DND-41 (cell line): ENCODE measurements around the gene PDLIM4.

Experiments
- EZH2 ChIP-seq: IDR thresholded peaks from 3 replicates; pipeline ENCODE4 v1.6.1; 2012; ENCODE audit warnings: borderline replicate concordance, low read depth, mild to moderate bottlenecking, moderate library complexity, low read length, inconsistent platforms; ENCODE audit not compliant: severe bottlenecking
- TF ChIP-seq, protein P1 (sequence below): IDR thresholded peaks from 2 replicates; pipeline ENCODE4 v1.5.1; 2012; ENCODE audit warnings: borderline replicate concordance, low read length, moderate library complexity, mild to moderate bottlenecking; ENCODE audit not compliant: poor library complexity, severe bottlenecking; ENCODE audit errors: extremely low read depth

DNA sequence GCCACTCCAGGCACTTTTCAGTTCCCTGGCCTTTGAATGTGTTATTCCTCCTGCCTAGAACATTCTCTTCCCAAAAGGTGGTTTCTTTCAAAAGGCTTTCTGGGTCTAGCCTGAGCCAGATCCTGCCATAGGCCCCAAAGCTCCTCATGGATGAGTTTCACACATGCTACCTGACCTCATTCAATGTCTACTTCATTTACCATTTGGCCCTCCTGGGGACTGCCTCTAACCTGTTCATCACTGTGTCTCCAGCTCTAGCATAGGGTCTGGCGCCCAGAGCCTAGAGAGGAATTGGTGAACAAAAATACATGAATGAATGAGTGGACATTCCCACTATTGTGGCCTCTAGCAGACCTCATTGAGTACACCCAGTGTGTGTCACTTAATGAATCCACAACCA, 24.4 kb upstream of the PDLIM4 start:
- TF ChIP-seq, protein P1, sequence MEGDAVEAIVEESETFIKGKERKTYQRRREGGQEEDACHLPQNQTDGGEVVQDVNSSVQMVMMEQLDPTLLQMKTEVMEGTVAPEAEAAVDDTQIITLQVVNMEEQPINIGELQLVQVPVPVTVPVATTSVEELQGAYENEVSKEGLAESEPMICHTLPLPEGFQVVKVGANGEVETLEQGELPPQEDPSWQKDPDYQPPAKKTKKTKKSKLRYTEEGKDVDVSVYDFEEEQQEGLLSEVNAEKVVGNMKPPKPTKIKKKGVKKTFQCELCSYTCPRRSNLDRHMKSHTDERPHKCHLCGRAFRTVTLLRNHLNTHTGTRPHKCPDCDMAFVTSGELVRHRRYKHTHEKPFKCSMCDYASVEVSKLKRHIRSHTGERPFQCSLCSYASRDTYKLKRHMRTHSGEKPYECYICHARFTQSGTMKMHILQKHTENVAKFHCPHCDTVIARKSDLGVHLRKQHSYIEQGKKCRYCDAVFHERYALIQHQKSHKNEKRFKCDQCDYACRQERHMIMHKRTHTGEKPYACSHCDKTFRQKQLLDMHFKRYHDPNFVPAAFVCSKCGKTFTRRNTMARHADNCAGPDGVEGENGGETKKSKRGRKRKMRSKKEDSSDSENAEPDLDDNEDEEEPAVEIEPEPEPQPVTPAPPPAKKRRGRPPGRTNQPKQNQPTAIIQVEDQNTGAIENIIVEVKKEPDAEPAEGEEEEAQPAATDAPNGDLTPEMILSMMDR, result no peak
- TF ChIP-seq EZH2, result no peak
